HG03103 (cell line): ENCODE data around the gene GATM.

Source experiments
- ATAC-seq: cut with Tn5 transposase; IDR thresholded peaks from one replicate; pipeline ENCODE4 v1.9.1; 2021; ENCODE audit warnings: low read depth; ENCODE audit not compliant: unreplicated experiment

Gene GATM, protein sequence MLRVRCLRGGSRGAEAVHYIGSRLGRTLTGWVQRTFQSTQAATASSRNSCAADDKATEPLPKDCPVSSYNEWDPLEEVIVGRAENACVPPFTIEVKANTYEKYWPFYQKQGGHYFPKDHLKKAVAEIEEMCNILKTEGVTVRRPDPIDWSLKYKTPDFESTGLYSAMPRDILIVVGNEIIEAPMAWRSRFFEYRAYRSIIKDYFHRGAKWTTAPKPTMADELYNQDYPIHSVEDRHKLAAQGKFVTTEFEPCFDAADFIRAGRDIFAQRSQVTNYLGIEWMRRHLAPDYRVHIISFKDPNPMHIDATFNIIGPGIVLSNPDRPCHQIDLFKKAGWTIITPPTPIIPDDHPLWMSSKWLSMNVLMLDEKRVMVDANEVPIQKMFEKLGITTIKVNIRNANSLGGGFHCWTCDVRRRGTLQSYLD

GRCh38 chr15:45378149-45378912, at the start of gene GATM:
Gene GATM, minus strand, starts transcription at chr15:45378544. Its CDS starts 91 bp downstream, at chr15:45378453.
- ATAC-seq, result peak; percentile 75

GRCh38 chr15:45427085-45427484, 48.7 kb upstream of the GATM start:
- ATAC-seq, result no peak

GRCh38 chr15:45425135-45425534, 46.8 kb upstream of the GATM start:
- ATAC-seq, result no peak

GRCh38 chr15:45424429-45424828, 46.1 kb upstream of the GATM start:
- ATAC-seq, result no peak

DNA sequence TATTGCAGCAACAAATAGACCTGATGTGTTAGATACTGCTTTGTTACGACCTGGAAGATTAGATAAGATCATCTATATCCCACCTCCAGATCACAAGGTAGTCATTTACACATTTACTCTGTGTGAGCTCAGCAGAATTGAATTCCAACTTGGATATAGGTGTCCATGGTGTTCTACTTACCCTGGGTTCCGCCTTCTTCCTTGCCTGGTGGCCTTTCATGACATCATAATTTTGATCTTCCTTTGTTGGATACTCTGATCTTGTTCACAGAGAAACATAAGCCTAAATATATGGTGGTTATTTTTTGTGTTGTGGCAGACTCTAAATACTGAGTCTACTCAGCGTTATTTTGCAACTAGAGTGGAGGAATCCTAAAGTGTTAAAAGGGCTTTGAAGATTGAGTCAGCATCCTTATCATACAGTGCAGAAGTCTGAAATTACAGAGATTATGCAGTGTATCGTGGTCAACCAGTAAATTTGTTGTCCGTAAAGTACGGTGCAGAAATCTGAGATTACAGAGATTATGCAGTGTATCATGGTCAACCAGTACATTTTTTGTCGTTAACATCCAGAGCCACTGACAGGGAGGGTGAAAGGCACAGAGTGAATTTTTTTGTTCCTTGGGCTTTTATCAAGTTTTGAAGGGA, 39.1 kb upstream of the GATM start:
- no peak for ATAC-seq

DNA sequence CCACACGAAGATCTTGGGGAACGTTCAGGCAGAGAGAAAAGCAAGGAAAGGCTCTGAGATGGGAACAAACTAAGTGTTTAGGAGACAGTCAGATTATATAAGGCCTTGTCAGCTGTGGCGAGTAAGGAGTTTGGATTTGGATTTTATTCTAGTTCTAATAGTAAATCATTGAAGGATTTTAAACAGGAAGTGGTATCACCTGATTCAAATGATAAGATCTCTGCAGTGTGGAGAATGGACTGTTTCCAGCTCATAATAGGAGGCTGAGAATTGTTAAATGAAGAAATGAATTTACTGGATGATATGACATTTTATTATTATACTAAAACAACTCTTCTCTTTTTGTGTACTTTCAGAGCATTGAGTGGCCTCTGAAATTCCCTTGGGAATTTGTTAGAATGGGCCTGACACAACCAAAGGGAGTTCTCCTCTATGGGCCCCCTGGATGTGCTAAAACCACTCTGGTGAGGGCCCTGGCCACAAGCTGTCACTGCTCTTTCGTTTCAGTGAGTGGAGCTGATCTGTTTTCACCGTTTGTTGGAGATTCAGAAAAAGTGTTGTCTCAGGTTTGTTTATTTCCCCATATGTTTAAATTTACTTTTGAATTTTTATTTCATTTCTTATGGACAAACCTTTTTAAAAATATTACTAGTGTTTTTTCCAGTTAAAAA, 36.0 kb upstream of the GATM start:
- ATAC-seq, result no peak

GRCh38 chr15:45409596-45409995, 31.3 kb upstream of the GATM start:
- ATAC-seq, result no peak

DNA sequence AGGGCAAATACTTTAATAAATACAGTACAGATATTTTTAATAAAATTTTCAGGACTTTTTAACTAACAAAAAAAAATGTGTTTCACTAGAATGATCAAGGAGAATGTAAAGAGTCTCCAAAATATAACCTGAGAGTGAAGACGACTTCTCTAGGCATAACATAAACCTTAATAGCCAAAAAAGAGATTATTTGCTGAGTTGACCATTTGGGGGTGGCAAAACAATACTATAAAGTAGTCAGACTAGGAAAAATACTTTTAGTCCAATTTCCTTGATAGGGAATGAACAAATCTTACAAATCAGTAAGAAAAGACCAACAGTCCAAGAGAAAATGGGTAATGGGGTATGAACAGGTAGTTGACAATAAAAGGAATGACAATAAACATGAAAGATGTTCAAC, 29.4 kb upstream of the GATM start:
- no peak for ATAC-seq

DNA sequence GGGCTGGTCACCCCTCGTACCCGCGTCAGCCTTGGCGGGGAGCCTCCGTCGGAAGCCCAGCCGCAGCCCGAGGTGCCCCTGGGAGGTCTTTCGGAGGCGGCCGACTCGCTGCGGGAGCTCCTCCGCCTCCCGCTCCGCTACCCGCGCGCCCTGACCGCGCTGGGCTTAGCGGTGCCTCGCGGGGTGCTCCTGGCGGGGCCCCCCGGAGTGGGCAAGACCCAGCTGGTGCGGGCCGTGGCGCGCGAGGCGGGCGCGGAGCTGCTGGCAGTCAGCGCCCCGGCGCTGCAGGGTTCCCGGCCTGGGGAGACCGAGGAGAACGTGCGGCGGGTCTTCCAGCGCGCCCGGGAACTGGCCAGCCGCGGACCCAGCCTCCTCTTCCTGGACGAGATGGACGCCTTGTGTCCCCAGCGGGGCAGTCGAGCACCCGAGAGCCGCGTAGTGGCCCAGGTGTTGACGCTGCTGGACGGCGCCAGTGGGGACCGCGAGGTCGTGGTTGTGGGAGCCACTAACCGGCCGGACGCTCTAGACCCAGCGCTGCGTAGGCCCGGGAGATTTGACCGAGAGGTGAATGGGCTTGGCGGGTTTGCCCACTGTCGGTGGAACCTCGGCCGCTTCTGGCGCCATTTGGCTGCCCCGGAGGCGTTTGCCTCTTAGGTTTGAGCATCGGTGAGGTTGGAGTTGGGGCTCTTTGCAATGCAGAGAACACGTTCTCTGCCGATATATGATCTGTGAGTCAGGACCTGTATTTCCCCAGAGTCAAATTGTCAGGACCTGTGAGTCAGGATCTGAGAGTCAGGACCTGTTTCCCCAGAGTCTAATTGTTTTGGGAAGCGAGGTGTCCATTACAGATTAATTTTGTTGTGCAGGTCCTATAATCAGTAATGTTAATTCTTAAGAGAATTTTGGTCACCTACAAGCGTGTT, 24.9 kb upstream of the GATM start:
- ATAC-seq, result peak; percentile 19

DNA sequence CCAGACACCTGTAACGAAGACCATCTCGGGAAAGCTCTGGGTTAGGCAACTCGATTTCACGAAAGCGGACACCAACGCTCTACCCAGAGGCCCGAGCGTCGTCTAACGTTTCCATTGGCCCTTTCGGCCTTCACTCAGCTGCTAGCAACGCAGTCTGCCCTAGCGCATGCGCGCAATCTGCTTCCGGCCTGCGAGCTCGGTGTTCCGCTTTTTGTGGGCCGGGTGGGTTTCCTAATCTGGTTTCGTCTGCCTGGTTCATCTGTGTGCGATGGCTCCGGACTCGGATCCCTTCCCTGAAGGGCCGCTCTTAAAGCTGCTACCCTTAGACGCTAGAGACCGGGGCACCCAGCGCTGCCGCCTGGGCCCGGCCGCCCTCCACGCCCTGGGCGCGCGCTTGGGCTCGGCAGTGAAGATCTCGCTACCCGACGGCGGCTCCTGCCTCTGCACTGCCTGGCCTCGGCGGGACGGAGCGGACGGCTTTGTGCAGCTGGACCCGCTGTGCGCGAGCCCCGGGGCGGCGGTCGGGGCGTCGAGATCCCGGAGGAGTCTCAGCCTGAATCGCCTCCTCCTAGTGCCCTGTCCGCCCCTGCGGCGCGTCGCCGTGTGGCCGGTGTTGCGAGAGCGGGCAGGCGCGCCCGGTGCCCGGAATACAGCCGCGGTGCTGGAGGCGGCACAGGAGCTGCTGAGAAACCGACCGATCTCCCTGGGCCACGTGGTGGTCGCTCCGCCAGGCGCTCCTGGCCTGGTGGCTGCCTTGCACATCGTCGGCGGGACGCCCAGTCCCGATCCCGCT, 24.0 kb upstream of the GATM start:
- peak; percentile 79 for ATAC-seq

DNA sequence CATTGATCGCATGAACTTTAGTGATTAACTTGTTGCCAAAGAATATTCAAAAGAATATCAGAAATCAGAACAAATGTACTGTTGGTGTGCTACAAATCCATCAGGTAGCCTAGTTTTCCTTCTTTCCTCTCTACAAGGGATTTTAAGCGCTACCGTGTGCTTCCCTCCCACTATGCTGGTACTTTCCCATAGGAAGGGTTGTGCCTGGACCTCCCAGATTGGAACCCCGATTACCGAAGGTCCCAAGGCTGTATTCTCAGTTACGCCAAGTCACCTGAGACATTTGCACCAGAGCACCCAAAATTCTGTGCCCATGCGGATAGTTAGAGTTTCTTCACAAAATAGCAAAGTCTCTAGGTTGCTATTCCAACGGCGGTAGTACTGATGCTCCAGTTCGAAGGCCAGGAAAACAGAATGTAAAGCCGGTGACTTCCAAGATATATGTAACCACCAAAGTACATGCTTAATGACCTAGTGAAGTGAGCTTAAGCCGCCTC, 23.4 kb upstream of the GATM start:
- ATAC-seq, result no peak

DNA sequence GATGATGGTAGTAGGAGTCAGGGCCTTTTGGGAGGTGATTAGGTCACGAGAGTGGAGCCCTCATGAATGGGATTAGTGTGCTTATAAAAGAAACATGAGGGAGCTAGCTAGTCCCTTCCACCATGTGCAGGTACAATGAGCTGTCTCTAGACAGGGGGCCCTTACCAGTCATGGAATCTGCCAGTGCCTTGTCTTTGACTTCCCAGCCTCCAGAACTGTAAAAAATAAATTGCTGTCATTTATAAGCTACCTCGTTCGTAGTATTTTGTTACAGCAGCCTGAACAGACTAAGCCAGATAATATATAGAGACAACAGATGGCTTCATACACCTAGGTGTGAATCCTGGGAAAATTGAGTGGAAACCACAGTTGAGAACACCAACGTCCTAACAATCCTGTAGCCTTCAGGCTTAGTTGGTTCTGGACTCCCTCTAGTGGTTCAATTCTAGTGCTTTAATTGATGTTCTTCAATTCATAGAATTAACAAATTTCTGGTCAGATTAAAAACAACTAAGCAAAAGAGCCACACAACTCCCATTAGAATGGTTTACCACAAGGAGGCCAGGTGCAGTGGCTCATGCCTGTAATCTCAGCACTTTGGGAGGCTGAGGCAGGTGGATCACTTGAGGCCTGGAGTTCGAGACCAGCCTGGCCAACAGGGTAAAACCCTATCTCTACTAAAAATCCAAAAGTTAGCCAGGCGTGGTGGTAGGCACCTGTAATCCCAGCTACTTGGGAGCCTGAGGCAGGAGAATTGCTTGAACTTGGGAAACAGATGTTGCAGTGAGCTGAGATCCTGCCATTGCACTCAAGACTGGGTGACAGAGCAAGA, 21.3 kb upstream of the GATM start:
- ATAC-seq, result no peak

GRCh38 chr15:45397116-45397665, 18.8 kb upstream of the GATM start:
- ATAC-seq, result no peak

DNA sequence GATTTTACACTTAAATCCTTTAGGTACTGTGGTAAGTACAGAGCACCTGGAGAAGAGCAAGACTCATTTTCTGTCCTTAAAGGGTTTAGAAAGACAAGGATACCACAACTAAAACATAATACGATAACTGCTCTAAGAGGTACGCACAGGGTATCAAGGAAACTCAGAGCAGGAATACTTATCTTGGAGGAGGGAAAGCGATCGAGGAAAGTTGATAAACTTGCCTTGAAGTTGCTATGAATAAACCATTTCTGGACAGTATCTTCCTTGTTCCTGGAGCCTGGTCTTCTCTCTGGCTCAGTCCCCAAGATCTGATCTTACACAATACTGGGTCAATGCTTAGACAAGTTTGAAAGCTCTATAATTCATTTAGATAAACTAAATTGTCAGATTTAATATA, 17.6 kb upstream of the GATM start:
- no peak for ATAC-seq

- no peak for ATAC-seq
Measured at GRCh38 chr15:45394681-45395080, 16.3 kb upstream of the GATM start.

DNA sequence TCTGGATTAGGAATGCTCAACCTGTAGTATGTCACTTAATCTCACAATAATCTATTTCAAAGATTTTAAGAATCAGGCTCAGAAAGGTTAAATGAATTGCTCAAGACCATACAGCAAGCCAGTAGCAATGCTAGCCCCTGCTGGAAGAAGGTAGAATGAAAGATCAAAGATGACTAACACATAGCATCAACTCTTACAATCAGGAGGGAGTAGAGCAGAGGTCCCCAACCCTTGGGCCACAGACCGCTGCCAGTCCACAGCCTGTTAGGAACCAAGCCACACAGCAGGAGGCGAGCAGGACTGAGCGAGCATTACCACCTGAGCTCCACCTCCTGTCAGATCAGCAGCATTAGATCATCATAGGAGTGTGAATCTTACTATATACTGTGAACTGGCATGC, 15.5 kb upstream of the GATM start:
- ATAC-seq, result no peak

DNA sequence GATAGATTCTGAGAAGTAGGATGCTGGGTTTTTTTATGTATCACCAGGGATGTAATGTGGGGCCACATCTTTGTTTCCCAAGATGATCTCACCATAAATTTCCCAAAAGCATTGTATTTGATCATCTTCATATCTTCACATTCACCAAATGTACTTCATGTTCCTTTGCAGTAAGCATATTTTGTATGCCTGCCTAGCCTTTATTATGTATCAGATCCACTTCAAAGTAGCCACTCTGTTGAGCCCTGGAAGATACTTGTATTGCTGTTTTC, 14.2 kb upstream of the GATM start:
- no peak for ATAC-seq
